AG09309 (cell line): ENCODE measurements around the gene SLC47A2.

Source experiments
- DNase-seq: peaks from one replicate; pipeline ENCODE4 v3.0.0-alpha.2; 2010; ENCODE audit warnings: low read depth
- H3K4me3 ChIP-seq: 2 replicates; pipeline ENCODE4 v1.5.1; 2011; ENCODE audit warnings: mild to moderate bottlenecking, low read depth, low read length, moderate library complexity; ENCODE audit not compliant: control insufficient read depth
- TF ChIP-seq, protein P1 (sequence below): IDR thresholded peaks from 2 replicates; pipeline ENCODE4 v1.5.1; 2011; ENCODE audit warnings: mild to moderate bottlenecking, low read depth, low read length, inconsistent platforms; ENCODE audit not compliant: insufficient read depth, control insufficient read depth; ENCODE audit errors: missing control alignments

SLC47A2 gene

DNA sequence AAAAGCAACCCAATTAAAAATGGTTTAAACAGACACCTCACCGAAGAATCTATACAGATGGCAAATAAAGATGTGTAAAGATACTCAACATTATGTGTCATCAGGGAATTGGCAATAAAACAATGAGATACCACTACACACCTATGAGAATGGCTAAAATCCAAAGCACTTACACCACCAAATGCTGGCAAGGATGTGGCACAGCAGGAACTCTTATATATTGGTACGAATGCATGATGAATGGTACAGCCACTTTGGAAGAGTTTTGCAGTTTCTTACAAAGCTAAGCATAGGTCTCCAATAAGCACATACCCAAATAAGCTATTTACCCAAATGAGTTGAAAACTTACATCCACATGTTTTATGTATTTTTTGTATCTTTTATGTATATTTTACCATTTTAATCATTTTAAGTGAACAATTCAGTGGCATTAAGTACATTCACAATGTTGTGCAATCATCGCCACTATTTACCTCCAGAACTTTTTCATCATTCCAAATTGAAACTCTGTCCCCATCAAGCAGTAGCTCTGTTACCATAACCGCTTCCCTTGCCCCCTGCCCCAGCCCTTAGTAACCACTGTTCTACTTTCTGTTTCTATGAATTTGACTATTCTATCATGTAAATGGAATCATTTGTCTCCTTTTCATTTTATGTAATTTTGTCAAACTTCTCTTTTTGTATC lies 74.6 kb downstream of the SLC47A2 start:
- TF ChIP-seq, protein P1, sequence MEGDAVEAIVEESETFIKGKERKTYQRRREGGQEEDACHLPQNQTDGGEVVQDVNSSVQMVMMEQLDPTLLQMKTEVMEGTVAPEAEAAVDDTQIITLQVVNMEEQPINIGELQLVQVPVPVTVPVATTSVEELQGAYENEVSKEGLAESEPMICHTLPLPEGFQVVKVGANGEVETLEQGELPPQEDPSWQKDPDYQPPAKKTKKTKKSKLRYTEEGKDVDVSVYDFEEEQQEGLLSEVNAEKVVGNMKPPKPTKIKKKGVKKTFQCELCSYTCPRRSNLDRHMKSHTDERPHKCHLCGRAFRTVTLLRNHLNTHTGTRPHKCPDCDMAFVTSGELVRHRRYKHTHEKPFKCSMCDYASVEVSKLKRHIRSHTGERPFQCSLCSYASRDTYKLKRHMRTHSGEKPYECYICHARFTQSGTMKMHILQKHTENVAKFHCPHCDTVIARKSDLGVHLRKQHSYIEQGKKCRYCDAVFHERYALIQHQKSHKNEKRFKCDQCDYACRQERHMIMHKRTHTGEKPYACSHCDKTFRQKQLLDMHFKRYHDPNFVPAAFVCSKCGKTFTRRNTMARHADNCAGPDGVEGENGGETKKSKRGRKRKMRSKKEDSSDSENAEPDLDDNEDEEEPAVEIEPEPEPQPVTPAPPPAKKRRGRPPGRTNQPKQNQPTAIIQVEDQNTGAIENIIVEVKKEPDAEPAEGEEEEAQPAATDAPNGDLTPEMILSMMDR, result no peak
- no peak for DNase-seq
- no peak overlapping the region for H3K4me3 ChIP-seq

DNA sequence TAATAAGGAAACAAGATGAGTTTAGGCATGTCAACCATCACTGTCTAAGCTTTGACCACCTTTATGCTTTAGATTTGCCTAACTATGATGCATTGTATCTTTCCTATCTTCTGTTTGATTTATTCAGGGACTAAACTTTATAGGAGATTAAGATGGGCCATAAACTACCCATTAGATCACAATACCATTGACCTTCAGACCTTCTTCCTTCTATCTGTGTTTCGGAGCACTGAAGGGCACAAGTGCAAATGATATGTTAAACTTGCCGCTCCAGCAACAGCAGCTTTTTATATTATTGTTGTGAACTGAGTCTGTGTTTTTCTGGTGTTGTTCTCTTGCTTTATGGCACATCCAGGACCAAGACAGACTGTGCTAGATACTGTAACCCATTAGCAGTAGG lies 84.5 kb downstream of the SLC47A2 start:
- DNase-seq, result no peak
- H3K4me3 ChIP-seq, result no peak overlapping the region
- TF ChIP-seq, protein P1, result no peak

DNA sequence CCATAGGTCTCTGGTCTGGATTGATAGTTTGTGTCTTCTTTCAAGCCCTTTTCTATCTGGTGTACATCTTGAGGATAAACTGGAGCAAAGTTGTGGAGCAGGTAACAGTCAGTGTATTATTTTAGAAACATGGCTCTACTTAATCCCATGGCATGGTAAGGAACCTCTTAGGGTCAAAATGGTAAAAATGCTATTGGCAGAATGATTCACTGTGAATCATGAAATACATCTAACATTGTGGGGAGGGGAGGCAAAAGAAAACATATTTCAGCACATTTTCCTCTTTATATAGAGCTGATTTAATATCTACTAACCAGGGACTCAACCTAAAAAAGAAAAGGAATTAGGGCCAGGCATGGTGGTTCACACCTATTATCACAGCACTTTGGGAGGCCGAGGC lies 85.7 kb downstream of the SLC47A2 start:
- no peak for DNase-seq
- TF ChIP-seq, protein P1, result no peak

DNA sequence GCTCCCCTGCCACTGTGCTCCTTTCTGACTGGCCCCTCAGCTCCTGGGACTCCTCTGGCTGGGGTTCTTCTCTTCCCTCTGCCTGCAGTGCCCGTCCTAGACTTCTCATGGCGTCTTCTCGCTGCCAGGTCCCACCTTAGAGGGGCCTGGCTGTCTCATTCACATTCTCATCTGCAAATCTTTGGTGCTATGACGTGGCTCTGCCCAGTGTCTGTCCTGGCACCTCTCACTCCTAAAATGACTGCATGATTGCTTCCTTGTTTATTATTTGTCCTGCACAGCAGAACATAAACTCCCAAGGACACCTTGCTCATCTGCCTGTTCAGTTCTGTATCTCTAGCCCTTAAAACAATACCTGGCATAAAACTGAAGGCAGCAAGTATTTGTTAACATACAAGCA lies 86.3 kb downstream of the SLC47A2 start:
- TF ChIP-seq, protein P1, result no peak
- DNase-seq, result no peak
- no peak overlapping the region for H3K4me3 ChIP-seq

More for the DNA sequence above, 85.7 kb downstream of the SLC47A2 start:
- no peak overlapping the region for H3K4me3 ChIP-seq

DNA sequence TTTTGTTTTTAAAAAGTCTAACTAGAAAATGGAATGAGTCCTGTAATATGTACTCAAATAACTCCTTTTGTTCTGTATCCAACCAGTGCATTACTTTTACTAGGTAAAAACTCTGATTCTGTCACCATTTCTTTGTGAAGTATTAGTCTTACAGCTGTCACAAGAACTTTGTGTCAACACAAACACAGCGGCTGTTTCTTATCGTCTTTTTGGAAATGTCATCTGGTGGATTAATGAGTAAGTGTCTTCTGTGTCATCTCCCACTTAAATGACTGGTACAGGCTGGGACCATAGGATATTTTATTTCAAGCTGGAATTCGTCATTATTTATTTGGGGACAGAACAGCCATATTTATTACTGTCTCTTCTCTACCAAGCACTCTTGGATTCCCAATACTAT lies 86.9 kb downstream of the SLC47A2 start:
- no peak overlapping the region for H3K4me3 ChIP-seq
- DNase-seq, result no peak
- TF ChIP-seq, protein P1, result no peak
